ENCODE measurements around the gene BLMH.

BLMH gene

GRCh38 chr17:30291543-30292285 is at the start of gene BLMH:
Gene BLMH (minus strand): TSS chr17:30291944. CDS start chr17:30291819, 125 bp downstream.
- ChIA-PET CTCF (interaction anchor here (0.7 to 1.2 kb wide), 3 partner anchors 19 to 511 kb away, joined by 3 read pairs; no protein-coding TSS in a partner anchor), POLR2A (ENCODE audit: low non-redundant PET) (interaction anchor here (0.6 kb wide), 2 partner anchors 21 to 159 kb away, joined by 3 read pairs; no protein-coding TSS in a partner anchor)
- peak within 1 kb of the TSS; percentile 78 for H3K27ac ChIP-seq
- no peak for TF ChIP-seq CTCF (conservative IDR thresholded peaks at IDR 0.05; ENCODE audit: low read depth)
- peak; percentile 78 for DNase-seq (ENCODE audit: low spot score)

- CTCF ChIA-PET, result interaction anchor here (0.5 to 1.6 kb wide), 10 partner anchors 9 to 1025 kb away, joined by 3 to 7 read pairs (median 4); partner anchors contain the start of gene GOSR1
- no peak for DNase-seq (ENCODE audit: low spot score)
- TF ChIP-seq CTCF (conservative IDR thresholded peaks at IDR 0.05; ENCODE audit: low read depth), result no peak
- no peak overlapping the region for H3K27ac ChIP-seq
- POLR2A ChIA-PET (ENCODE audit: low non-redundant PET), result no interaction called here
These were observed 49.1 kb upstream of the BLMH start for GRCh38 chr17:30340801-30341356.

GRCh38 chr17:30339086-30339485 is 47.3 kb upstream of the BLMH start:
- no peak overlapping the region for H3K27ac ChIP-seq
- POLR2A ChIA-PET (ENCODE audit: low non-redundant PET), result no interaction called here
- no peak for DNase-seq (ENCODE audit: low spot score)
- CTCF ChIA-PET, result interaction anchor here (0.7 to 1.3 kb wide), 3 partner anchors 14 to 511 kb away, joined by 3 read pairs; no protein-coding TSS in a partner anchor
- TF ChIP-seq CTCF (conservative IDR thresholded peaks at IDR 0.05; ENCODE audit: low read depth), result no peak

- DNase-seq (ENCODE audit: low spot score), result no peak
- no peak for TF ChIP-seq CTCF (conservative IDR thresholded peaks at IDR 0.05; ENCODE audit: low read depth)
- CTCF ChIA-PET, result interaction anchor here (0.7 to 2.4 kb wide), 3 partner anchors 10 to 232 kb away, joined by 3 to 11 read pairs (median 3); no protein-coding TSS in a partner anchor
- H3K27ac ChIP-seq, result no peak overlapping the region
- POLR2A ChIA-PET (ENCODE audit: low non-redundant PET), result no interaction called here
These were observed 45.8 kb upstream of the BLMH start for GRCh38 chr17:30337393-30337999.

GRCh38 chr17:30336369-30337171 is 44.8 kb upstream of the BLMH start:
- peak; percentile 59; the same call in 1 of the 2 replicates for TF ChIP-seq CTCF (conservative IDR thresholded peaks at IDR 0.05; ENCODE audit: low read depth)
- CTCF ChIA-PET, result interaction anchor here (0.6 to 2.4 kb wide), 11 partner anchors 9 to 232 kb away, joined by 3 to 13 read pairs (median 3); partner anchors contain the start of gene BLMH
- DNase-seq (ENCODE audit: low spot score), result peak; percentile 30
- POLR2A ChIA-PET (ENCODE audit: low non-redundant PET), result no interaction called here
- H3K27ac ChIP-seq, result no peak overlapping the region
